HG02588 (cell line): ENCODE data around the gene NPIPB8.
"Not testable (repeated sequence)": the region's sequence is repeated elsewhere in the genome, so short reads cannot be mapped to it uniquely, and the experiment has no call there.

Experiments
- ATAC-seq: cut with Tn5 transposase; IDR thresholded peaks from one replicate; pipeline ENCODE4 v1.9.1; 2021; ENCODE audit warnings: mild to moderate bottlenecking, moderate library complexity; ENCODE audit not compliant: unreplicated experiment

The NPIPB8 gene

DNA sequence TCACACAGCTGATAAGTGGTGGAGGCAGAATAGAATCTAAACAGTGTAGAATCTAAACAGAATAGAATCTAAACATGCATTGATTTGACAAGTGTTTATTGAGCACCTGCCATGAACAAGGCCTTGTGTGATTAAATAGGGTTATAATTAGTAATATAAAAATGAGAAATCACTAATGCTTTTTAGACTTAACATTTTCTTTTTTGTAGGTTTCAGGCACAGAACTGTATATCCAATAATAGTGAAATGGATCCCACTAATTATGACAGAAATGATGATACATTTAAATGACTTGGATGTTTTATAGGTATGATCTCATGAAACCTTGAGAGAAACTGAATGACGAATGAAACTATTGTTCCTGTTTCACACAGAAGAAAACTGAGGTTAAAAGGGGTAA, at the start of gene NPIPB8:
NPIPB8 (plus strand) TSS at position 301 of the 400 bp plus-strand sequence. CDS start 296 bp downstream, outside the sequence.
- ATAC-seq = not testable (repeated sequence)

DNA sequence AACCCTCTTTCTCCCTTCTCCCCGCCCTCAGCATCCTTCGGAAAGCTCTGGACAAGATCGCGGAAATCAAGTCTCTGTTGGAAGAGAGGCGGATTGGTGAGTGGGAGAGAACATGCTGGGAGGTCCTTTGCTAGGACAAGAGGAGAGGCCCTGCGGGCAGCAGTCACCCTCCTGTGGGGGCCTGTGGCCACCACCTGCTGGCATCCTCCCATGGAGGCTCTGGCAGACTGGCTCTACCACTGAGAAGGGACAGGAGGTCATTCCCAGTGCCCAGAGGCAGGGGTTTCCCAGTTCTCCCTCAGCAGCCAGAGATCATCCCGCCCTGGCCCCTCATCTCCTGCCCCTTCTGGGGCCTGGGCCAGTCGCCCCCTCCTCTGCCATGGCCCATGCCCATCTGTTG, 48.8 kb upstream of the NPIPB8 start:
- ATAC-seq = no peak

DNA sequence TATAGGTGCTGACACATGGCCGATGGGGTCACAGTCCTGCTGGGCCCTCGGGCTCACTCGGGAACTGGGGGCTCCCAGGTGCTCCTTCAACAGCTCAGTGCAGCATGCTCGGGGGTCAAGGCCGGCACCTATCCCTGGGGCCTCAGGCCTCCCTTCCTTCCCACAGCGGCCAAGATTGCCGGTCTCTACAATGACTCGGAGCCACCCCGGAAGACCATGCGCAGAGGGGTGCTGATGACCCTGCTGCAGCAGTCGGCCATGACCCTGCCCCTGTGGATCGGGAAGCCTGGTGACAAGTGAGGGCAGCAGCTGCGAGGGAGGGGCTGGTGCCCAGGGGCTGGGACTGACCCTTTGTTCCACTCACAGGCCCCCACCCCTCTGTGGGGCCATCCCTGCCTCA, 47.9 kb upstream of the NPIPB8 start:
- ATAC-seq = no peak

DNA sequence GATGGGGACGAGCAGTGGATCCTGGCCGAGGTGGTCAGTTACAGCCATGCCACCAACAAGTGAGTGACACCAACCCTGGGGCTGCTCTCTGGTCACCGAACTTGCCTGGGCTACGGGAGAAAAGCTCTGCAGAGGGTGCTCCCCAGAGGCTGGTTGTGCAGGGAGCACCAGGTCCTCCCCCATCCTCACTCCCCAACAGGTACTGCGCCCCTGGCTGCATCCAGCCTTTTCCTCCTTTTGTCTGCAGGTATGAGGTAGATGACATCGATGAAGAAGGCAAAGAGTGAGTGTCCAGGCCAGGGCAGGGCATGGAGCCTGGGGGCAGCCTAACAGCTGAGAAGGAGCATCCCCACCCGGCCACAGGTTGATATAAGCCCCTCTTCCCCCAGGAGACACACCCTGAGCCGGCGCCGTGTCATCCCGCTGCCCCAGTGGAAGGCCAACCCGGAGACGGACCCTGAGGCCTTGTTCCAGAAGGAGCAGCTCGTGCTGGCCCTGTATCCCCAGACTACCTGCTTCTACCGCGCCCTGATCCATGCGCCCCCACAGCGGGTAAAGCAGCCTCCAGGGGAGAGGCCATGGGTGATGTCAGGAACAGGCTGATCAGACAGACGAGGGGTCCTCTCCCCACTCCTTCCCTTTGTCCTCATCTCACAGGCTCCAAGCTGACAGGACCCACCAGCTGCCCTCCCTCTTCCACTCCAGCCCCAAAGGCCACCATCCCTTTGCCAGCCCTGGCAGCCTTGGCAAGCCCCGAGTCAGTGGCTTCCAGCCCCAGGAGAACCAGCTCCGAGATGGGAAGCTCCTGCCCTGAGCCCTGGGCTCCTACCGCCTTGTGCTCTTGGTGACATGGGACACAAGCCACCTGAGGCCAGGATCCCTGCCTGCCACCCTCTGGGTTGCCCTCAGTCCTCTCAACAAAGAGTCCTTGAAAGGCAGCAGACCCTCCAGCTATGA, 47.2 kb upstream of the NPIPB8 start:
- ATAC-seq = no peak

DNA sequence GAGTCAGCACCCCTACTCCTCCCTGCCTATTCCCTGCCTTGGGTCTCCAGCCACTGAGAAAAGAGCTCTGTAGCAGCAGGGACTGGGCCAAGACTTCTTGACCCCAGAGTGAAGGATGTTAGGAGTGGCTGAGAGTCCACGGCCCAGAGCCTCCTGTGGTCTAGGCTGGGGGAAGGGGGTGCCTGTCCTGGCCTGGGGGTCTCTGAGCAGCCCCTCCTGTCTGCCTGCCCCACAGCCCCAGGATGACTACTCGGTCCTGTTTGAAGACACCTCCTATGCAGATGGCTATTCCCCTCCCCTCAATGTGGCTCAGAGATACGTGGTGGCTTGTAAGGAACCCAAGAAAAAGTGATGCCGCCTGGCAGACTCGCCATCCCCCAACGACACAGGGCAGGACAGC, 46.5 kb upstream of the NPIPB8 start:
- ATAC-seq = no peak

DNA sequence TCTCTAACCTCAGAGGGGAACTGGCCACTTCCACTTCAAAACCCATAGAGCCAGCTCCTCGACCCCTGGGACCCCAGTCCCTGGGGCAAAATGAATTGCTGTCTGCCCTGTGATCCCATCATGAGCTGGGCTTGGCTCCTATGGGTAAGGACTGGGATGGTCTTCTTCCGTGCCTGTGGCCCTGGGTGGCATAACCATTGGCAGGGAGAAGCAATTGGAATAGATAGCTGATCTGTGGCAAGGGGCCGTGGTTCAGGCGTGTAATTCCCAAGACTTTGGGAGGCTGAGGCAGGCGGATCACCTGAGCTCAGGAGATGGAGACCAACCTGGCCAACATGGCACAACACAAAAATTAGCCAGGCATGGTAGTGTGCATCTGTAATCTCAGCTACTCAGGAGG, 45.4 kb upstream of the NPIPB8 start:
- ATAC-seq = no peak

DNA sequence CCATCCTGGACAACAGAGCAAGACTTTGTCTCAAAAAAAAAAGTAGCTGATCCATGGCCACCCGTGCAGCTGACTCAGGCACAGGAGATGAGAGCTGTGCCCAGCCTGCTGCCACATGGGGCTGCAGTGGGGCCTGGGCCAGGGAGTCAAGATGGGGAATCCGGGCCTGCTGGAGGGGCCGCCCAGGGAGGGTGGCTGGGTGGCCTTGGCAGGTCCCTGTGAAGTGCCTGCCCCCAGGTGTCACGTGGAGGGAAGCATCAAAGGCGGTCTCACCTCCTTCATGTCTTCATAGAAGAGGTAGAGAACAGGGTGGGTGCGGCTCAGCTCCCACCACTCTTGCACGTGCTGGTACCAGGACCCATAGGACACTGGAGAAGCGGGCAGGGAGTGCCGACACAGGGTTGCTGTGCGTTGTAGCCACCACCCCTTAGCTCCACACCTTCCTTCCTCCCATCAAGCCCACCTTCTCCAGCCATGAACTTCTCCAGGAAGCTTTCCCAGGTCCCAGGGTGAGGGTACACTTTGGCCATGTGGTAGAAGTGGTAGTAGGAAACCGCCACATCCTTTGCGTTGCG, 44.8 kb upstream of the NPIPB8 start:
- no peak for ATAC-seq

DNA sequence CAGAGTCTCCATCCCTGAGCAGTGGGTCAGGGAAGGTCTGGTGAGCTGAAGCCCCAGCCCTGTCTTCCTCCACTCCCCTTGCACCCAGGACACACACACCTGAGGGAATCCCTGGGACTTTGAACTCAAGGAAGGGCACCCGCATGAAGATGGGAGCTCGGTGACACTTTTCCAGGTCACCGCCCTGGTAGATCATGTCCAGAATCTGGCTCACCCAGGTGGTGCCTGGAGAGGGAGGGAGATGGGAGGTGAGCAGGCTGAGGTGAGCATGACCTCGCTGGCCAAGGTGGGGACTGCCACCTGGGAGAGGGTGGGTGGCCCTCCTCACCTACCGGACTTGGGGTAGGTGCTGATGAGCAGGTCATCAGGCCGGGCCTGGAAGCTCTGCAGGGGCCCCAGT, 42.4 kb upstream of the NPIPB8 start:
- ATAC-seq = not testable (repeated sequence)

DNA sequence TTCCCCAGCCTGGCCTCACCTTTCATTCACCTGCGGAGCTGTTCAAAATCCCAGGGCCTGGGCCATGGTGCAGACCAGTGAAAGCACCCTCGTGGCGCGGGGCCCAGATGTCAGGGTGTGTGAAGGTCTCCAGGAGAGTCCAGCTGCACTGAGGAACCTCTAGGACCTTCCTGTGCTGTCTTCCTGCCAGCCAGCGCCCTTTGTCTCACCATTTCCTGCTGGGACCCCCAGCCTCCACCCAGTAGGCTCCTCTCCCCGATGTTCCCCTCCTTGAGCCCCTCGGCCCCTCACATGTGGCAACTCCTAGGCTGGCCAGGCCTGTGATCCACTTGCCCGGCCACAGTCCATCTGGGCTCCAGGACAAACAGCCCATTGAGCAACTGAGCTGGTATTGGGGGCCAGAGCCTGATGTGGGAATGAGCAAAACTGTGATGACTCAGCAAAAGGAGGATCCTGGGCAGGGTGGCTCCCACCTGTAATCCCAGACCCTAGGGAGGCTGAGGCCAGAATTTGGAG, 41.7 kb upstream of the NPIPB8 start:
- ATAC-seq = no peak

DNA sequence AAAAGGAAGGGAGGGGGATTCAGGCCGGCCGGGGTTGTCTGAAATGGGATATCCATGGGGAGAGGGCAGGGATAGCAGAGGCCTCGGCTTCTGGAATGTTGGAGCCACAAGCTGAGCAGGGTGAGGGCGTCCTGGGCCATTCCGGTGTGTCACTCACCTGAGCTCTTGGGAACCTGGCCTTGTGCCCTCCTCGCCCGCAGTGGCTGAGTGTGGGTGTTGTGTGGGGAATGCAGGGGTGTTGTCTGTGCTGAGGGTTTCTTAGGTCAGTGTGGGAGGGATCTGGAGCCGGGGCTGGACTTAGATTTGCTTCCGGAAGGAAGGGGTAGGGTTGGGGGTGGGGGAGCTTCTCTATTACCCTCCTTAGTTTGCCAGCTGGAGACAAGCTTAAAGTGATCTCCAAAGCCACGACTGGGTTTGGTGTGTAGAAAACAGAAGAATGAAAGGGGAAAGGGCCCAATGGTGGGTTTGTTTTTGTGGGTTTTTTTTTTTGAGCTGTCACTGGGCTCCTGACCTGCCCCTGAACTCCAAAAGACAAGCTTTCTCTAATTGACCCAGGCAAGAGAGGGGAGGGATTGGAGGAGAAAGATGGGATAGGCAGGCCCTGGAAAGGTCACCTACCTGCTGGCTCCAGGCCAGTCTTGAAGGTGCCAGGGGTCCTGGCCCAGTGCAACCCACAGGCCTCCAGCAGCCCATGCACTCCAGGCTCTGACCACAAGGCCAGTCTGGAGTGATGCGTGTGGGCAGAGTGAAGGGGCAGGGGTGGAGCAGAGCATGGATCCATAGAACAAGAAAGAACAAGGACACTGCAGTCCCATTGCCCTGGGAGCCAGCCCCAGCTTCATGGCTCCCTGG, 40.8 kb upstream of the NPIPB8 start, which contains the start of gene SULT1A2:
SULT1A2 (minus strand) TSS at position 211 of the 852 bp plus-strand sequence. CDS start 1,120 bp downstream, outside the sequence.
- ATAC-seq = no peak

DNA sequence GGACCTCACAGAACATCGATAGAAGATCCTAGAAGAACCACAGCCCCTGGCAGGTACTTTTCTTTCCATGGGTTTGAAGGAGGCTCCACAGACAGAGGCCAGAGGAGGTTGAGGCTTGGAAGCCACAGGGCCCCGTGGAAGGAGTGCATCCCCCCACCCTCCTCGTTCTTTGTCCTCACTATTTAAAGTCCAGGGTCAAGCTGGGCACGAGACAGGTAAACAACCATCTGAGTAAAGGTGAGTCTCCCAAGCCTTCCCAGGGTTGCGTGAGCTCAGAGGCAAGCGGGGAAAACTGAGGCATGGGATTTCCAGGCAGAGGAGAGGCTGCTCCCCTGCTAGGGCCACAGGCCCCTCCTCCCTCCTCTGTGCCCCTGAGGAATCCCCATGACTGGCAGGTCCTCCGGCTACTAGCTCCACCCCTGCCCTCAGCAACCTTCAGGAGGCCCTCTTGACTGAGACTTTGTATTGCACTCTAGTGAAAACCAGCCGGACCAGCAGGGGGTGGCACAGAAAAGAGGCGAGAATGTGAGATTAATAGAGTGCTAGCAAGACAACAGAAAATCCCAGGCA, 40.1 kb upstream of the NPIPB8 start:
- no peak for ATAC-seq

DNA sequence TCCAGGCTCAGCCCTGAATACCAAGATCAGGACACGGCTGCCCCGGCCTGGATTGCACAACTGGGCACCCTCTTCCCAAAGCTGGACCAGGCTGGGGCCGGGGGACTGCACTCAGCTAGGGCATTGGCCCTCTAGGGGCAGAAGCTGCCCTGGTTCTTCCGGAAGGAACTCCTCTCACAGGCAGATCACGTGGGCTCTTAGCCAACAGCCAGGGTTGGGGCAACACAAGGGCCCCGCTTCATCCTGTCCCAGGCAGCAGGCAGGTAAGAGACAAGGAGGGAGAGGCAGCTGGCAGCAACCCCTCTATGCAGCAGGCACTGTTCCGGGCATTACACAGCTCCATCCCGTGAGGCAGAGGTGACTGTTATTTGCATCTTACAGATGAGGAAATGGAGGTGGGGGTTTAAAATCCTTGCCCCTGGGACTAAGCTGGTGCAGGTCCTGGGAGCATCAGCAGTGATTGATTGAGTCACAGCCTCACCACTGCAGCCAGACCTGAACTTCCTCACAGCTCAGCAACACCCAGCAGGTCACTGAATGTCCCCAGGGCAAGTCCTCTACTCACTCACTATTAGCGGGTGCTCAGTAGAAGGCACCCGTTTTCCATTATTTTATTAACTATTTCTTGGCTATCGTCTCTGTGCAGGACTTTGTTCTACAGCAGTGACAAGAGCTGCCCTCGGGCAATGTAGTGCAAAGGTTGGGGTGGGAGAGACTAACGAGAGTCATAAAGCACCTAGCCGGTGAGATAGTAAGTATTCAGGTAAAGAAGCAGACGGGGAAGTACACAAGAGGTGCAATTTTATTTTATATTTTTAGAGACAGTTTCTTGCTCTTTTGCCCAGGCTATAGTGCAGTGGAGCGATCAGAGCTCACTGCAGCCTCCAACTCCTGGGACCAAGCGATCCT, 38.2 kb upstream of the NPIPB8 start:
- ATAC-seq = peak; percentile 56

DNA sequence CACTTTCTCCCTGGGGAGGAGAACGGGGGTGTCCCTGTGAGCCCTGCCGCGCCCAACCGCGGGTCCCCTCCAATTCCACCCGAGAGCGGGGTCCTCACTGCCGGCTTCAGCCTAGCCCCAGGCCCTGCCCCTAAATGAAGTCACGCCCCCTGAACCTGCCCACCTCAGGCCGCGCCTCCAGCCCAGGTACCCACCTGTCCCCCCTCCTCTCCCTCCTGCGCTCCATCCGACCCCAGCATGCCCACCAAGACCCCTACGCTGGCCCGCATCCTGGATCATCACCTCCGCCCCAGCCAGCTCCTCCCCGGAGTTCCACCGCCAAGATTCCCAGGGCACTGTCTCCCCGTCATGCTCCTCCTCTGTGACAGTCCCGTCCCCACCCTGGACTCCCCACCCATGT, 36.9 kb upstream of the NPIPB8 start:
- ATAC-seq = not testable (repeated sequence)

DNA sequence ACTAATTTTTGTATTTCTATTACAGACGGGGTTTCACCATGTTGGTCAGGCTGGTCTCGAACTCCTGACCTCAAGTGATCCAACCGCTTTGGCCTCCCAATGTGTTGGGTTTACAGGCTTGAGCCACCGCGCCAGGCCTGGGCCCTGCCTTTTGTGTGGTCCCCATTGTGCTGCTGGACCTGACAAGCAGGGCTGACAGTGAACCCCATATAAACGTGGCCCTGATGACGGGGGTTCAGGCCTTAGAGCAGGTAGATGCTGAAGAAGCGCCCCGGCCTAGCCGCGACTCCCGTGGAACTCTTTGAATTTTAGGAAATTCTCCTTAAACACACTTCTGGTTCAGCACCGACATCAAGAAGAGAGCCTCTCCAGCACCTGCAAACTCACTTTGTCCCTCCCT, 36.3 kb upstream of the NPIPB8 start:
- not testable (repeated sequence) for ATAC-seq

DNA sequence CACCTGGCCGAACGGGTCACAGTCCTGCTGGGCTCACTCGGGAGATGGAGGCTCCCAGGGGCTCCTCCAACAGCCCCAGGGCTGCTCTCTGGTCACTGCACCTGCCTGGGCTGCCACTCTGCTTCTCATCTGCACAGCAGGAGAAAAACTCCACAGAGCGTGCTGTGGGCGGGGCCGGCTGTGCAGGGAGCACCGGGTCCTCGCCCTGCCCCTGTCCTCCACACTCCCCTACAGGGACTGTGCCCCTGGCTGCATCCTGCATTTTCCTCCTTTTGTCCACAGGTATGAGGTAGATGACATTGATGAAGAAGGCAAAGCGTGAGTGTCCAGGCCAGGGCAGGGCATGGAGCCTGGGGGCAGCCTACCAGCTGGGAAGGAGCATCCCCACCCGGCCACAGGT, 35.8 kb upstream of the NPIPB8 start:
- not testable (repeated sequence) for ATAC-seq

DNA sequence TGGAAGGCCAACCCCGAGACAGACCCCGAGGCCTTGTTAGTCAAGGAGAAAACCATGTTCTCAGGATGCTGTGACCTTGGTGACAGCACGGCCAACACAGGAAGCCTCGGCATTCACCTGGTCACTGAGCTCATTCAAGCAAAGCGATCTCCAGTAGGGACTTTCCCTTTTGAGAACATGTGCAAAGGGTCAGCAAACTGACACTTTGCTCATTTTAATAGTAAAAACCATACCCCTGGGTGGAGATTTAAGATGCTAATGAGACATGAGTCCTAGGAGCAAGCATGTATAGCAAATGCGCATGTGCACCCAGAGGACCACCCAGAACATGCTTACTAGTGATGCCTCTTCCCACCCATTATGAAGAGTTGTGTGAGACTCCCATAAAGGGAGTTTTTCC, 35.3 kb upstream of the NPIPB8 start:
- no peak for ATAC-seq

DNA sequence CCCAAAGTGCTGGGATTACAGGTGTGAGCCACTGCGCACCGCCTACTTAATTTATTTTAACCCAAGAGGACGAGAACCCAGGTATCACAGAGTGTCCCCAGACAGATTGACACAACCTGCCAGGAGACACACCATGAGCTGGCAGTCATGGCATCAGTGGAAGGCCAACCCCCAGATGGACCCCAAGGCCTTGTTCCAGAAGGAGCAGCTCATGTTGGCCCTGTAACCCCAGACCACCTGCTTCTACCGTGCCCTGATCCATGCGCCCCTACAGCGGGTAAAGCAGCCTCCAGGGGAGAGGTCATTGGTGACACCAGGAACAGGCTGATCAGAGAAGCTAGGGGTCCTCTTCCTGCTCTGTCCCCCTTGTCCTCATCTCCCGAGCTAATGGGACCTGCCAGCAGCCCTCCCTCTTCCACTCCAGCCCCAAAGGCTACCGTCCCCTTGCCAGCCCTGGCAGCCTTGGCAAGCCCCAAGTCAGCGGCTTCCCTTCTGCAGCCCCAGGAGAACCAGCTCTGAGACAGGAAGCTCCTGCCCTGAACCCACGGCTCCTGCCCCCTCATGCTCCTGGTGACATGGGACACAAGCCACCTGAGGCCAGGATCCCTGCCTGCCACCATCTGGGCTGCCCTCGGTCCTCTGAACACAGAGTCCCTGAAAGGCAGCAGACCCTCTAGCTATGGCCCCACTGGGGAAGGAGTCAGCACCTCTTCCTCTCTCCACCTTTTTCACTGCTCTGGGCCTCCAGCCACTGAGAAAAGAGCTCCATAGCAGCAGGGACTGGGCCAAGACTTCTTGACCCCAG, 34.3 kb upstream of the NPIPB8 start:
- no peak for ATAC-seq

DNA sequence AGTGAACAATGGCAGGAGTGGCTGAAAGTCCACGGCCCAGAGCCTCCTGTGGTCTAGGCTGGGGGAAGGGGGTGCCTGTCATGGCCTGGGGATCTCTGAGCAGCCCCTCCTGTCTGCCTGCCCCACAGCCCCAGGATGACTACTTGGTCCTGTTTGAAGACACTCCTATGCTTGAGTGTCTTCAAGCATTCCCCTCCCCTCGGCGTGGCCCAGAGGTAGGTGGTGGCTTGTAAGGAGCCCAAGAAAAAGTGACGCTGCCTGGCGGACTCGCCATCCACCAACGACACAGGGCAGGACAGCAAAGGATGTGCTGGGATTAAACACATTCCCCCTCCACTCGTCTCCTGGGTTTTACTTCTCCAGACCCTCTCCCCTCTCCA, 33.7 kb upstream of the NPIPB8 start:
- no peak for ATAC-seq
